ENCODE data around the gene RAB1B. TPM values are rescaled to one million over a fixed set of nuclear protein-coding genes. Genes with fewer than 3 reads are reported as not detected.

RAB1B gene
- total RNA-seq, 1 experiment from 2014 or later = 380 TPM

- Histone ChIP-seq H3K4me2 (ENCODE audit: low read length) (no peak overlapping the region), H3F3A (ENCODE audit: low read length, unreplicated experiment) (no peaks in the 10 kb centered on the region), H3K36me3 (ENCODE audit: low read depth, low read length) (peaks cover 10% of the 10 kb centered on the region; the same call in 1 of the 2 replicates), H3K27me3 (ENCODE audit: low read length) (no peaks in the 10 kb centered on the region), H3K9me2 (replicated peaks; ENCODE audit: low read length) (no peaks in the 10 kb centered on the region), H3K79me2 (ENCODE audit: low read length) (no peaks in the 10 kb centered on the region), H3K9me3 (ENCODE audit: low read length) (no peaks in the 10 kb centered on the region), H3K9ac (ENCODE audit: low read length) (no peak overlapping the region), H3K27ac (ENCODE audit: low read length) (no peak overlapping the region), H3K4me1 (ENCODE audit: insufficient read depth, low read length) (no peaks in the 10 kb centered on the region), H3K4me3 (ENCODE audit: low read length) (no peak overlapping the region), H4K20me1 (ENCODE audit: low read length) (no peaks in the 10 kb centered on the region), H2AFZ (ENCODE audit: low read length) (no peak overlapping the region)
- DNase-seq (no peak), ATAC-seq (no peak)
- ChIA-PET POLR2A (ENCODE audit: unreplicated experiment) (no interaction called here), CTCF (interaction anchor here (0.5 kb wide), 1 partner anchor 24 kb away, joined by 3 read pairs; no protein-coding TSS in a partner anchor)
- BruUV-seq (replicated peaks) = no TSS peak
- no peak for TF ChIP-seq EZH2 (IDR thresholded peaks at IDR 0.05; ENCODE audit: low read length, unreplicated experiment)
- intact Hi-C loops (cut with micrococcal nuclease) = no loop called here
Observed at GRCh38 chr11:66219846-66220565, 48.4 kb upstream of the RAB1B start.

- POLR2A ChIA-PET (ENCODE audit: unreplicated experiment) = no interaction called here
- CTCF ChIA-PET = no interaction called here
- TF ChIP-seq EZH2 (IDR thresholded peaks at IDR 0.05; ENCODE audit: low read length, unreplicated experiment) (no peak), CTCF (conservative IDR thresholded peaks at IDR 0.05; ENCODE audit: low read depth, low read length) (no peak), EZH2phosphoT487 (IDR thresholded peaks at IDR 0.05; ENCODE audit: borderline replicate concordance, low read length) (no peak)
Observed at GRCh38 chr11:66220566-66220935, 47.9 kb upstream of the RAB1B start.

GRCh38 chr11:66221012-66221411 lies 47.4 kb upstream of the RAB1B start:
- peaks cover 8% of the 10 kb centered on the region; the same call in 1 of the 2 replicates for H3K36me3 ChIP-seq (ENCODE audit: low read depth, low read length)
- CTCF ChIA-PET = interaction anchor here (0.6 kb wide), 1 partner anchor 33 kb away, joined by 3 read pairs; no protein-coding TSS in a partner anchor
- POLR2A ChIA-PET (ENCODE audit: unreplicated experiment) = interaction anchor here (0.7 kb wide), 1 partner anchor 40 kb away, joined by 4 read pairs; no protein-coding TSS in a partner anchor
- peaks cover under 1% of the 10 kb centered on the region; the same call in 1 of the 2 replicates for H3K4me1 ChIP-seq (ENCODE audit: insufficient read depth, low read length)
- BruUV-seq (replicated peaks) = no TSS peak
- H3K9me3 ChIP-seq (ENCODE audit: low read length) = no peaks in the 10 kb centered on the region
- no peaks in the 10 kb centered on the region for H3F3A ChIP-seq (ENCODE audit: low read length, unreplicated experiment)
- H3K27me3 ChIP-seq (ENCODE audit: low read length) = no peaks in the 10 kb centered on the region
- no peak for TF ChIP-seq EZH2 (IDR thresholded peaks at IDR 0.05; ENCODE audit: low read length, unreplicated experiment)
- TF ChIP-seq CTCF (conservative IDR thresholded peaks at IDR 0.05; ENCODE audit: low read depth, low read length) = no peak
- no peak for TF ChIP-seq EZH2phosphoT487 (IDR thresholded peaks at IDR 0.05; ENCODE audit: borderline replicate concordance, low read length)
- DNase-seq = no peak
- intact Hi-C loops (cut with micrococcal nuclease) = no loop called here
- no peak overlapping the region for H3K4me2 ChIP-seq (ENCODE audit: low read length)
- H3K27ac ChIP-seq (ENCODE audit: low read length) = no peak overlapping the region
- no peaks in the 10 kb centered on the region for H3K79me2 ChIP-seq (ENCODE audit: low read length)
- ATAC-seq = no peak
- no peak overlapping the region for H3K4me3 ChIP-seq (ENCODE audit: low read length)
- H2AFZ ChIP-seq (ENCODE audit: low read length) = no peak overlapping the region
- H3K9ac ChIP-seq (ENCODE audit: low read length) = no peak overlapping the region
- no peaks in the 10 kb centered on the region for H3K9me2 ChIP-seq (replicated peaks; ENCODE audit: low read length)
- no peaks in the 10 kb centered on the region for H4K20me1 ChIP-seq (ENCODE audit: low read length)

More at GRCh38 chr11:66220566-66220935, 47.9 kb upstream of the RAB1B start:
- Histone ChIP-seq H3K27ac (ENCODE audit: low read length) (no peak overlapping the region), H3K9me2 (replicated peaks; ENCODE audit: low read length) (no peaks in the 10 kb centered on the region), H2AFZ (ENCODE audit: low read length) (no peak overlapping the region), H3K27me3 (ENCODE audit: low read length) (no peaks in the 10 kb centered on the region), H3K4me3 (ENCODE audit: low read length) (no peak overlapping the region), H3K79me2 (ENCODE audit: low read length) (no peaks in the 10 kb centered on the region), H3F3A (ENCODE audit: low read length, unreplicated experiment) (no peaks in the 10 kb centered on the region), H3K4me1 (ENCODE audit: insufficient read depth, low read length) (no peaks in the 10 kb centered on the region), H3K4me2 (ENCODE audit: low read length) (no peak overlapping the region), H3K36me3 (ENCODE audit: low read depth, low read length) (peaks cover 10% of the 10 kb centered on the region; the same call in 1 of the 2 replicates), H4K20me1 (ENCODE audit: low read length) (no peaks in the 10 kb centered on the region), H3K9ac (ENCODE audit: low read length) (no peak overlapping the region), H3K9me3 (ENCODE audit: low read length) (no peaks in the 10 kb centered on the region)
- no TSS peak for BruUV-seq (replicated peaks)
- DNase-seq (no peak), ATAC-seq (no peak)
- intact Hi-C loops (cut with micrococcal nuclease) = no loop called here

Data from PC-3 (cell line).